ENCODE data around the gene MS4A4A.

Gene MS4A4A

GRCh38 chr11:60347084-60347797 is 66.8 kb downstream of the MS4A4A start:
- H3K4me3 Mint-ChIP-seq: no peak overlapping the region
- H3K36me3 Mint-ChIP-seq (ENCODE audit: low read depth): no peaks in the 10 kb centered on the region
- H3K9me3 Mint-ChIP-seq: no peaks in the 10 kb centered on the region
- no peak for TF ChIP-seq CTCF (IDR thresholded peaks at IDR 0.05)
- peaks cover 3% of the 10 kb centered on the region for H3K27me3 Mint-ChIP-seq (ENCODE audit: low read depth, poor library complexity)
- no peak for DNase-seq
- no peaks in the 10 kb centered on the region for H3K4me1 Mint-ChIP-seq
- H3K27ac Mint-ChIP-seq: no peak overlapping the region

GRCh38 chr11:60348116-60348515 is 67.7 kb downstream of the MS4A4A start:
- Mint-ChIP-seq H3K9me3 (no peaks in the 10 kb centered on the region), H3K27ac (no peak overlapping the region), H3K27me3 (ENCODE audit: low read depth, poor library complexity) (peaks cover 3% of the 10 kb centered on the region), H3K4me1 (no peaks in the 10 kb centered on the region), H3K36me3 (ENCODE audit: low read depth) (no peaks in the 10 kb centered on the region), H3K4me3 (no peak overlapping the region)
- DNase-seq: no peak
- no peak for TF ChIP-seq CTCF (IDR thresholded peaks at IDR 0.05)

GRCh38 chr11:60349990-60350389 is 69.5 kb downstream of the MS4A4A start:
- H3K36me3 Mint-ChIP-seq (ENCODE audit: low read depth): no peaks in the 10 kb centered on the region
- H3K4me3 Mint-ChIP-seq: no peak overlapping the region
- no peak for TF ChIP-seq CTCF (IDR thresholded peaks at IDR 0.05)
- DNase-seq: no peak
- H3K27ac Mint-ChIP-seq: no peak overlapping the region
- no peaks in the 10 kb centered on the region for H3K4me1 Mint-ChIP-seq
- H3K9me3 Mint-ChIP-seq: peaks cover 6% of the 10 kb centered on the region
- peaks cover 3% of the 10 kb centered on the region for H3K27me3 Mint-ChIP-seq (ENCODE audit: low read depth, poor library complexity)

GRCh38 chr11:60357771-60358170 is 77.3 kb downstream of the MS4A4A start:
- Mint-ChIP-seq H3K9me3 (peaks cover 9% of the 10 kb centered on the region), H3K4me1 (peaks cover 4% of the 10 kb centered on the region), H3K27ac (no peak overlapping the region), H3K27me3 (ENCODE audit: low read depth, poor library complexity) (no peaks in the 10 kb centered on the region), H3K36me3 (ENCODE audit: low read depth) (no peaks in the 10 kb centered on the region), H3K4me3 (no peak overlapping the region)
- DNase-seq: no peak
- no peak for TF ChIP-seq CTCF (IDR thresholded peaks at IDR 0.05)
